B cell (primary cell): Measurements from ENCODE around the gene EYA4.

Source experiments
- EZH2 ChIP-seq: IDR thresholded peaks from 2 replicates; pipeline ENCODE4 v1.6.1; 2012; ENCODE audit warnings: borderline replicate concordance, low read depth, mild to moderate bottlenecking, moderate library complexity, low read length; ENCODE audit not compliant: insufficient read depth, poor library complexity, severe bottlenecking
- TF ChIP-seq, protein P1 (sequence below): fragments of 200-600 bp; IDR thresholded peaks from one replicate; pipeline ENCODE4 v1.8.0; 2022; ENCODE audit warnings: antibody characterized with exemption, mild to moderate bottlenecking

DNA sequence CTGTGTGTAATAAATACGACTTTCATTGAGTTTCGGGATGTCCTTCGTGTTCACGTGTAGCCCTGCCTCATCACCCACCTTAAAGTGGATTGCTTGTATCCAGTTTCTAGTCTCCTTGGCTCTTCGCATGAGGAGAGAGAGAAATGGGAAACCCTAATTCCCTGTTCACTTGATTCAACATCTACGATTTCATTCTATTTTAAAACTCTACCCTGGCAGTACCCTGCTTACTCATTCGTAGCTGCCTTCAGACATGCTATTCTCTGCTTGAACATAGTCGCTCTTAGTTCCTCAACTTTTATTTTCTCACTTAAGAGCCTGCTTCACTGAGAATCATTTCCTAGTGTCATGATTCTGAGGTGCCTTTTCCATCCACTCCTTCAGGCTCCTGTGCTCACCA, 163.6 kb downstream of the EYA4 start:
- TF ChIP-seq, protein P1, sequence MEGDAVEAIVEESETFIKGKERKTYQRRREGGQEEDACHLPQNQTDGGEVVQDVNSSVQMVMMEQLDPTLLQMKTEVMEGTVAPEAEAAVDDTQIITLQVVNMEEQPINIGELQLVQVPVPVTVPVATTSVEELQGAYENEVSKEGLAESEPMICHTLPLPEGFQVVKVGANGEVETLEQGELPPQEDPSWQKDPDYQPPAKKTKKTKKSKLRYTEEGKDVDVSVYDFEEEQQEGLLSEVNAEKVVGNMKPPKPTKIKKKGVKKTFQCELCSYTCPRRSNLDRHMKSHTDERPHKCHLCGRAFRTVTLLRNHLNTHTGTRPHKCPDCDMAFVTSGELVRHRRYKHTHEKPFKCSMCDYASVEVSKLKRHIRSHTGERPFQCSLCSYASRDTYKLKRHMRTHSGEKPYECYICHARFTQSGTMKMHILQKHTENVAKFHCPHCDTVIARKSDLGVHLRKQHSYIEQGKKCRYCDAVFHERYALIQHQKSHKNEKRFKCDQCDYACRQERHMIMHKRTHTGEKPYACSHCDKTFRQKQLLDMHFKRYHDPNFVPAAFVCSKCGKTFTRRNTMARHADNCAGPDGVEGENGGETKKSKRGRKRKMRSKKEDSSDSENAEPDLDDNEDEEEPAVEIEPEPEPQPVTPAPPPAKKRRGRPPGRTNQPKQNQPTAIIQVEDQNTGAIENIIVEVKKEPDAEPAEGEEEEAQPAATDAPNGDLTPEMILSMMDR, result no peak
- TF ChIP-seq EZH2, result no peak
